OCI-LY7 (cell line): ENCODE results near the gene TPP1. TPM values are rescaled to one million over a fixed set of nuclear protein-coding genes. Genes with fewer than 3 reads are reported as not detected.

Experiments used
- BruUV-seq: library from RNA; stranded (reverse); fragments of 400-500 nt; replicated peaks from 2 replicates; lab custom pipeline; 2021; lab: Mats Ljungman, UMichigan
- CTCF ChIA-PET: fragments of 300-600 bp; sonication (Branson Sonifier 250); formaldehyde crosslinking; loops from one replicate; lab custom pipeline; 2022; ENCODE audit warnings: antibody characterized with exemption; ENCODE audit not compliant: unreplicated experiment; lab: Charles Lee
- POLR2A ChIA-PET: fragments of 300-600 bp; sonication (Branson Sonifier 250); formaldehyde crosslinking; loops from one replicate; lab custom pipeline; 2022; ENCODE audit warnings: antibody characterized with exemption; lab: Charles Lee
- DNase-seq: peaks from one replicate; pipeline ENCODE4 v3.0.0-alpha.2; 2015; ENCODE audit warnings: low spot score
- H2AFZ ChIP-seq: fragments of 200-600 bp; sonication (generic), shearing (Covaris generic); 2 replicates; pipeline ENCODE4 v1.6.1; 2014; ENCODE audit warnings: mild to moderate bottlenecking, antibody characterized with exemption, low read length, moderate library complexity
- H3K27ac ChIP-seq: fragments of 200-600 bp; sonication (generic); 2 replicates; pipeline ENCODE4 v1.5.1; 2014; ENCODE audit warnings: mixed run types, low read depth, mild to moderate bottlenecking, moderate library complexity, low read length, inconsistent platforms; ENCODE audit not compliant: poor library complexity, severe bottlenecking
- H3K36me3 ChIP-seq: fragments of 200-600 bp; sonication (generic); 2 replicates; pipeline ENCODE4 v1.6.1; 2014; ENCODE audit warnings: mild to moderate bottlenecking, antibody characterized with exemption, low read length, moderate library complexity, mixed read lengths; ENCODE audit not compliant: insufficient read depth
- H3K4me1 ChIP-seq: fragments of 200-600 bp; sonication (generic); 2 replicates; pipeline ENCODE4 v1.5.1; 2014; ENCODE audit warnings: mild to moderate bottlenecking, low read length; ENCODE audit not compliant: insufficient read depth, poor library complexity, severe bottlenecking
- H3K4me2 ChIP-seq: fragments of 200-600 bp; sonication (generic); 2 replicates; pipeline ENCODE4 v1.6.1; 2014; ENCODE audit warnings: mild to moderate bottlenecking, low read length
- H3K4me3 ChIP-seq: fragments of 200-600 bp; sonication (generic); 2 replicates; pipeline ENCODE4 v1.5.1; 2014; ENCODE audit warnings: mild to moderate bottlenecking, low read depth, low read length; ENCODE audit not compliant: poor library complexity, severe bottlenecking
- H3K79me2 ChIP-seq: fragments of 200-600 bp; sonication (generic); 2 replicates; pipeline ENCODE4 v1.6.1; 2016; ENCODE audit warnings: low read depth, mild to moderate bottlenecking, low read length, moderate library complexity, mixed read lengths; ENCODE audit not compliant: insufficient read depth
- H3K9me2 ChIP-seq: fragments of 200-600 bp; sonication (generic); 2 replicates; pipeline ENCODE4 v1.6.1; 2016; ENCODE audit warnings: mild to moderate bottlenecking, low read length, mixed read lengths; ENCODE audit not compliant: insufficient read depth
- H3K9me3 ChIP-seq: fragments of 200-600 bp; sonication (generic); 2 replicates; pipeline ENCODE4 v1.6.1; 2014; ENCODE audit warnings: mild to moderate bottlenecking, mixed run types, low read length, mixed read lengths
- H4K20me1 ChIP-seq: fragments of 200-600 bp; sonication (generic); 2 replicates; pipeline ENCODE4 v1.6.1; 2014; ENCODE audit warnings: mild to moderate bottlenecking, antibody characterized with exemption, low read length, moderate library complexity, mixed read lengths; ENCODE audit not compliant: insufficient read depth
- CTCF ChIP-seq: fragments of 200-600 bp; sonication (generic); conservative IDR thresholded peaks from 2 replicates; pipeline ENCODE4 v1.5.1; 2014; ENCODE audit warnings: mild to moderate bottlenecking, antibody characterized with exemption, low read length, moderate library complexity, mixed read lengths
- EZH2phosphoT487 ChIP-seq: fragments of 200-600 bp; sonication (generic); IDR thresholded peaks from 2 replicates; pipeline ENCODE4 v1.6.1; 2018; ENCODE audit warnings: low read depth, borderline replicate concordance, mild to moderate bottlenecking, mixed run types, antibody characterized with exemption, low read length, moderate library complexity, mixed read lengths
- intact Hi-C: fragments of 100-400 bp; cut with micrococcal nuclease; formaldehyde crosslinking; loops from one replicate; pipeline ENCODE4 v1.10.0; 2022; ENCODE audit not compliant: unreplicated experiment
- total RNA-seq, 2 experiments: library from RNA; depleted of rRNA in 1 of 2; stranded (reverse); fragments of >200 nt in 1 of 2; shearing (Covaris generic) in 1 of 2; gene quantifications; 2 replicates each; pipeline ENCODE4 v1.2.3, GENCODE V29; 2014 to 2022

The TPP1 gene
- total RNA-seq, 2 experiments from 2014 or later: 16.6 to 41.1 TPM

GRCh38 chr11:6666302-6667183, 47.3 kb upstream of the TPP1 start:
- H3K9me3 ChIP-seq: no peaks in the 10 kb centered on the region
- no peak overlapping the region for H2AFZ ChIP-seq
- intact Hi-C loops: no loop called here
- no TSS peak for BruUV-seq
- CTCF ChIA-PET: no interaction called here
- POLR2A ChIA-PET: interaction anchor here (0.6 to 0.7 kb wide), 4 partner anchors 17 to 341 kb away, joined by 3 to 8 read pairs (median 4); no protein-coding TSS in a partner anchor
- H3K9me2 ChIP-seq: no peaks in the 10 kb centered on the region
- no peak overlapping the region for H3K4me3 ChIP-seq
- no peak for DNase-seq
- no peak overlapping the region for H3K4me2 ChIP-seq
- H3K36me3 ChIP-seq: no peaks in the 10 kb centered on the region
- H4K20me1 ChIP-seq: no peaks in the 10 kb centered on the region
- TF ChIP-seq CTCF (no peak), EZH2phosphoT487 (no peak)
- H3K27ac ChIP-seq: no peak overlapping the region
- H3K4me1 ChIP-seq: no peaks in the 10 kb centered on the region
- H3K79me2 ChIP-seq: no peaks in the 10 kb centered on the region

- no TSS peak for BruUV-seq
- H3K4me3 ChIP-seq: no peak overlapping the region
- H3K79me2 ChIP-seq: no peaks in the 10 kb centered on the region
- no peaks in the 10 kb centered on the region for H3K9me2 ChIP-seq
- TF ChIP-seq EZH2phosphoT487 (no peak), CTCF (no peak)
- H3K27ac ChIP-seq: no peak overlapping the region
- intact Hi-C loops: no loop called here
- H3K4me2 ChIP-seq: no peak overlapping the region
- no peaks in the 10 kb centered on the region for H4K20me1 ChIP-seq
- DNase-seq: no peak
- ChIA-PET POLR2A (no interaction called here), CTCF (no interaction called here)
- no peaks in the 10 kb centered on the region for H3K4me1 ChIP-seq
- H3K9me3 ChIP-seq: no peaks in the 10 kb centered on the region
- H3K36me3 ChIP-seq: no peaks in the 10 kb centered on the region
- no peak overlapping the region for H2AFZ ChIP-seq
Measured at GRCh38 chr11:6664551-6664950, 45.3 kb upstream of the TPP1 start.
